Left lung (tissue), 10 donors: ENCODE measurements around the gene BCL11B. TPM values are rescaled to one million over a fixed set of nuclear protein-coding genes. Genes with fewer than 3 reads are reported as not detected.

Source experiments
- ATAC-seq: fragments of 200-7000 bp; cut with Tn5 transposase; one replicate; pipeline ENCODE4 v1.9.1; 2020; ENCODE audit warnings: moderate library complexity
- DNase-seq, 4 donors: peaks; one replicate each; pipeline ENCODE4 v3.0.0-alpha.2; 2013 to 2020
- H3K27ac ChIP-seq, 2 donors: fragments of 200-600 bp; sonication (generic) in 1 of 2; one replicate each; pipeline versions ENCODE4 v1.5.0 to v1.8.0; 2020 to 2021
- H3K27me3 ChIP-seq, 2 donors: fragments of 200-600 bp; sonication (generic) in 1 of 2; one replicate each; pipeline versions ENCODE4 v1.5.0 to v1.8.0; 2020 to 2021
- H3K36me3 ChIP-seq, 2 donors: fragments of 200-600 bp; sonication (generic) in 1 of 2; one replicate each; pipeline versions ENCODE4 v1.5.0 to v1.8.0; 2020 to 2021
- H3K4me1 ChIP-seq, 2 donors: fragments of 200-600 bp; one replicate each; pipeline ENCODE4 v1.8.0; 2021
- H3K4me3 ChIP-seq, 2 donors: fragments of 200-600 bp; sonication (generic) in 1 of 2; one replicate each; pipeline versions ENCODE4 v1.5.0 to v1.8.0; 2020 to 2021; ENCODE audit warnings: mild to moderate bottlenecking in 1 of 2
- H3K9me3 ChIP-seq, 2 donors: fragments of 200-600 bp; sonication (generic) in 1 of 2; one replicate each; pipeline versions ENCODE4 v1.5.0 to v1.8.0; 2020 to 2021
- CTCF ChIP-seq, 2 donors: fragments of 200-600 bp; sonication (generic) in 1 of 2; IDR thresholded peaks; one replicate each; pipeline versions ENCODE4 v1.5.0 to v1.8.0; 2021; ENCODE audit warnings: antibody characterized with exemption in 2 of 2
- intact Hi-C, 2 donors: fragments of 100-400 bp; cut with DNase I; formaldehyde crosslinking; loops; one replicate each; pipeline versions ENCODE4 v1.11.2 to v1.14.2; 2022
- polyA plus RNA-seq, 6 donors: library from polyadenylated mRNA; unstranded; fragments of 120-200 nt; gene quantifications; one replicate each; pipeline ENCODE4 v1.2.1, GENCODE V29; 2013; ENCODE audit not compliant: insufficient read length in 6 of 6
- total RNA-seq, 2 donors: library from RNA; stranded (reverse); fragmentation: NEBNext Ultra II Directional; extraction: Animal tissue kit (Norgen Biotek cat#: 25700); gene quantifications; one replicate each; pipeline ENCODE4 v1.2.1, GENCODE V29; 2021
- donor health status: DM: no; HTN: yes; CAD: no.
- donor health status: DM: no; HTN: no; CAD: no.

Gene BCL11B
- total and polyA plus RNA-seq, 8 donors: 1.4 to 3.6 (median 3.2) TPM

DNA sequence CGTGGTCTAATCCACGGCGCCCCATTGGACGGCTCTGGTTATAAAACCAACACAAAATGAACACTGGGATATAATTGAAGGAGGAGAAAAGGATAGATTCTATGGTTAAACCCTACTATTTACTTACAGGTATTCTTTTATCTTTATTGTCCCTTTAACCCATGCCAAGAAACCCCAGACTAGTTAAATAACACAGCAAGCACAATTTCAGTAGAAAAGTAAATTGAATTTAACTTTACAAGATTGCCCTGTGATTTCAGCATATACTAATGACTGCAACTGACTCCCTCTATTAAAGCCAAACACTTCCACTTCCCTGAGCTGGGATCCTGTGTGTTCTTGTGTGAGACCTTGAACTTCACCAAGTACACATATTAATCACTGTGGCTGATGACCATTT is 45.3 kb downstream of the BCL11B start:
- DNase-seq (no peak), ATAC-seq (no peak)
- H3K4me1 ChIP-seq: no peaks in the 10 kb centered on the region

DNA sequence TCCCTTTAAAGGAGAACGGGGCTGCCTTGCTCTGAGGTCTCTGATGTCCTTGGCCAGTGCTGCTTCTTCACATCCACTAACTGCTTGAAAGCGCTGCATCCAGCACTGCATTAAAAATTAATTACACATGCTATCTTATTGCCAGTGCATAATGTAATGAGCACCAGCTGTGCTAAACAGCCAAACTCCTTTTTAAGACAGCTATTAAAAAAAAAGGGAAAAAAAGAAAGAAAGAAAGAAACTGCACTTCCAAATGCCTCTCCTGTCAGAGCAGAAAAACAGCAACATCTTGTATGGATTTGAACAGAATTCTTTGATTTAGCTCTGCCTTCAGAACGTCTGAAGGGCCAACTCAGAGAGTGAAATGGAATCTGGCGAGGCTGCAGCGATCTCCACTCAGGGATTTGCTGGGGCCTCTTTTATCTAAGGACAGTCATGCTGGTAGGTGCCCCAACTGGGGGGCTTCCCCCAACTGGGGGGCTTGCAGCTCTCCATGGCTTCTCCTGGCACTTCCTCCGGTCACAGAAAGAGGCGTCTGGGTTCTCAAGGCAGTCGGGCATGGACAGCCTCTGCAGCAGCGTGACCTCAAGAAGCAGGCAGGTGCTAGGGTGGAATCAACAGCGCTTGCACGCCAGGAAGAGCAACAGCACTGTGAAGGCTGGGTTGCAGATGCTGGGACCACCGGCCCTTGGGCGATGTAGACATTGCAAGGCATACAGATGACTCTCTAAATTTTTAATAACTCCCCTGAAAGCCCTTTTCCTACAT is 46.4 kb downstream of the BCL11B start:
- intact Hi-C loops: no loop called here
- Histone ChIP-seq H3K27me3 (peaks cover 0 to 32% of the 10 kb centered on the region in 2 donors), H3K4me1 (no peaks in the 10 kb centered on the region), H3K27ac (no peak overlapping the region), H3K9me3 (no peaks in the 10 kb centered on the region), H3K4me3 (no peak overlapping the region), H3K36me3 (no peaks in the 10 kb centered on the region)
- peak in 2 of 4 donors; percentile 62 to 76 for DNase-seq
- TF ChIP-seq CTCF (IDR thresholded peaks at IDR 0.05): no peak
- no peak for ATAC-seq

More for the DNA sequence above, 45.3 kb downstream of the BCL11B start:
- H3K36me3 ChIP-seq: no peaks in the 10 kb centered on the region
- H3K27me3 ChIP-seq: peaks cover 4 to 40% of the 10 kb centered on the region in 2 donors
- no peak for TF ChIP-seq CTCF (IDR thresholded peaks at IDR 0.05)
- H3K27ac ChIP-seq: no peak overlapping the region
- H3K4me3 ChIP-seq: no peak overlapping the region
- H3K9me3 ChIP-seq: no peaks in the 10 kb centered on the region
- intact Hi-C loops: no loop called here

DNA sequence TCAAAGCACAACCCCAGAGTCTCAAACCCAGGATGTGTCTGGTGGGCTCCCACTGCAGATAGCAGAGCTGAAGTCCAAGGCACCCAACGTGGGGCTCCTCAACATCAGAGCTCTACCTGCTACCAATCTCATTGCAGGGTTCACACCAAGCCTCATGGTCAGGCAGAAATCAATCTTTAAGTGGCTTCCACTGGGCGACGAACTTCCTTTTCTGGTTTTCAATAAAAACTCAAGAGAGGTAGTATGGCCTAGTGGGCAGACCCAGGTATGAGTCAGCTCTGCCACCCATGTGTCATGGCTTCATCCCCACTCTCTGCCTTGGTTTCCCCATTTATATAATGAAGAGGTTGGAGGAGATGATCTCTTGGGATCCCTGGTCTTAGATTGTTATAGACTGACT is 47.0 kb downstream of the BCL11B start:
- ATAC-seq: no peak
- intact Hi-C loops: no loop called here
- Histone ChIP-seq H3K4me1 (no peaks in the 10 kb centered on the region), H3K9me3 (no peaks in the 10 kb centered on the region), H3K36me3 (no peaks in the 10 kb centered on the region), H3K4me3 (no peak overlapping the region), H3K27ac (no peak overlapping the region), H3K27me3 (peaks cover 0 to 25% of the 10 kb centered on the region in 2 donors)
- DNase-seq: no peak
- TF ChIP-seq CTCF (IDR thresholded peaks at IDR 0.05): no peak

DNA sequence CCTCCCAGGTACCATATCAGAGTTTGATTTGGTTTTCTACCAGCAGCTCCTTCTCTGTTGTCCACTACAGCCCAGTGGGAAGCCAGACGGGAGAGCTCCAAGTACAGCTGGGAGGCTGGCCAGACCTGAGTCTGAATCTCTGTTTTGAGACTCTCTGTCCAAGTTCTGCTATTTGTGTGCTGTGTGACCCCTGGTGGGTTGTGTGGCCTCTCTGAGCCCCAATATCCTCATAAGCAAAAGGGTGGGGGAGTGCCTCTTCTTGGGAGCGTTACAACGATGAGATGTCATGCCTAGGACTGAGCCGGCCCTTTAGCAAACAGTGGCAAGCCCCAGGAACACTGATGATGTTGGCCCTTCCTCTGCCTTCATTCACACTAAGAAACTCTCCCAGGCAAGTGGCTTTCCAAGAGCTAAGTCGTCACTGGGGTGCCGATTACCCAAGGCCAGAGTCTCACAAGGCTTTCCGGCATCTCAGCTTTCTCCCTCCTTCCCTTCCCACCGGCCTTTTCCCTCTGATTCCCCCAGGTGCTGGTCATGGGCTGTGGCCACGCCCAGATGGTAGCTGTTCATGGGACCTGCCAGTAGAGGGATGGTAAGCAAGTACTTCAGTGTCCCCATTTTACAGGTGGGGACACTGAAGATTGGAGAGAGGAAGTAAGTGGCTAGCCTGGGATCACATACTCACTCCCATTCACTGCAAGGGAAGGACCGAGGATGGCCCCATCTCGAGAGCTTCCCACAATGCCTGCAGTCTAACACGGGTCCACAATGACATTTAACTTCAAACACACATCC is 47.7 kb downstream of the BCL11B start:
- DNase-seq (no peak), ATAC-seq (no peak)
- H3K4me1 ChIP-seq: no peaks in the 10 kb centered on the region
- intact Hi-C loops: no loop called here
- peaks cover 0 to 19% of the 10 kb centered on the region in 2 donors for H3K27me3 ChIP-seq
- H3K36me3 ChIP-seq: no peaks in the 10 kb centered on the region
- no peak overlapping the region for H3K27ac ChIP-seq
- TF ChIP-seq CTCF (IDR thresholded peaks at IDR 0.05): no peak
- no peaks in the 10 kb centered on the region for H3K9me3 ChIP-seq
- no peak overlapping the region for H3K4me3 ChIP-seq

DNA sequence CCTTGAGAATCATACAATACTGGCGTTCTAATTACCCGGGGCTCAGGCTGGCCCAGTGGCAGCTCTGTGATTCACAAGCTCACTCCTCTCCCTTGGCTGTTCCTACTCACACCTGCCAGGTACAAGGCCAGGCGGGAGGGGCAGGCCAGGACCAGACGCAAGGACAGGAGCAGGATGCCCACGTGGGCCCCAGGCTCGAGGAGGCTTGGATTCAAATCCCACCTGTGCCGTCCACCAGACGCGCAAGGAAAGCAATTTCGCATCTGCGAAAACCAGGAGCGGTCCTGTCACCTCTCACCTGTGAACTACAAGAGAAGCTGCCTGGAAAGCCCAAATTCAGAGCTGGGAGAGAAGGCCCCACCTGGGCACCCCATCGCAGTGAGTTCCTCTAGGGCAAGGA is 50.6 kb downstream of the BCL11B start:
- peaks cover 0 to 17% of the 10 kb centered on the region in 2 donors for H3K27me3 ChIP-seq
- H3K36me3 ChIP-seq: no peaks in the 10 kb centered on the region
- intact Hi-C loops: no loop called here
- no peak overlapping the region for H3K4me3 ChIP-seq
- DNase-seq: no peak
- no peak for ATAC-seq
- no peaks in the 10 kb centered on the region for H3K9me3 ChIP-seq
- no peak for TF ChIP-seq CTCF (IDR thresholded peaks at IDR 0.05)
- H3K27ac ChIP-seq: no peak overlapping the region
- H3K4me1 ChIP-seq: no peaks in the 10 kb centered on the region
